HepG2 (cell line): Measurements from ENCODE around the gene NMRAL1. TPM values are rescaled to one million over a fixed set of nuclear protein-coding genes. Genes with fewer than 3 reads are reported as not detected.
A peak's percentile ranks its signal among the peaks of the same experiment; 100 is the strongest.

Experiments
- ATAC-seq: fragments of 200-7000 bp; cut with Tn5 transposase; 3 replicates; pipeline ENCODE4 v1.9.1; 2020; ENCODE audit warnings: mild to moderate bottlenecking, moderate library complexity
- BruUV-seq: library from RNA; stranded (reverse); fragments of 400-500 nt; replicated peaks from 2 replicates; lab custom pipeline; 2021; lab: Mats Ljungman, UMichigan
- CTCF ChIA-PET: fragments of 300-600 bp; formaldehyde crosslinking; extraction: SDS; loops from one replicate; lab custom pipeline; 2021; ENCODE audit warnings: low total read pairs, inconsistent platforms, low intra/inter-chr PET ratio; lab: Yijun Ruan, JAX
- POLR2A ChIA-PET: fragments of 350-600 bp; sonication (Branson Sonifier 250); formaldehyde crosslinking; loops from one replicate; lab custom pipeline; 2020; ENCODE audit warnings: antibody characterized with exemption, inconsistent platforms; lab: Yijun Ruan, JAX
- DNase-seq: peaks from one replicate; pipeline ENCODE4 v3.0.0-alpha.2; 2015; ENCODE audit warnings: low spot score
- FAIRE-seq: peaks from 3 replicates; lab custom pipeline; 2011; peaks lifted over from hg19 to GRCh38; lab: Jason Lieb, UNC
- H2AFZ ChIP-seq: one replicate; pipeline ENCODE4 v1.6.1; 2011; ENCODE audit warnings: low read length, inconsistent platforms
- H3K27ac ChIP-seq: fragments of 300-600 bp; 3 replicates; pipeline ENCODE4 v1.8.0; 2011; ENCODE audit warnings: mixed run types, mild to moderate bottlenecking, mixed read lengths, low read length, inconsistent platforms; ENCODE audit not compliant: insufficient read depth; ENCODE audit errors: extremely low read length
- H3K27me3 ChIP-seq, 2 experiments: fragments of 200-600 bp in 1 of 2; 2 replicates in 1 of 2; 3 replicates in 1 of 2; pipeline versions ENCODE4 v1.6.0 to v1.8.0; 2011; ENCODE audit warnings: low read length in 2 of 2, mild to moderate bottlenecking in 2 of 2, moderate library complexity in 2 of 2, inconsistent platforms in 1 of 2; ENCODE audit not compliant: insufficient read depth in 2 of 2, control insufficient read depth in 1 of 2
- H3K36me3 ChIP-seq, 2 experiments: fragments of 200-600 bp in 1 of 2; replicated peaks in 1 of 2; 2 replicates in 1 of 2; 3 replicates in 1 of 2; pipeline versions ENCODE4 v1.5.1 to v1.8.0; 2011; ENCODE audit warnings: low read length in 2 of 2, inconsistent platforms in 1 of 2; ENCODE audit not compliant: insufficient read depth in 2 of 2, control insufficient read depth in 1 of 2
- H3K4me1 ChIP-seq: 2 replicates; pipeline ENCODE4 v1.5.1; 2012; ENCODE audit warnings: low read length, inconsistent platforms; ENCODE audit not compliant: insufficient read depth
- H3K4me2 ChIP-seq: 2 replicates; pipeline ENCODE4 v1.6.0; 2011; ENCODE audit warnings: low read depth, low read length, inconsistent platforms
- H3K4me3 ChIP-seq, 3 experiments: fragments of 200-600 bp in 1 of 3; sonication (generic), shearing (Covaris generic) in 1 of 3; replicated peaks in 1 of 3; 2 replicates each; pipeline ENCODE4 v1.5.1; 2011 to 2016; ENCODE audit warnings: low read length in 3 of 3, inconsistent platforms in 2 of 3, low read depth in 2 of 3, mild to moderate bottlenecking in 2 of 3, control low read depth in 1 of 3, mixed read lengths in 1 of 3; ENCODE audit not compliant: insufficient read depth in 1 of 3
- H3K79me2 ChIP-seq: one replicate; pipeline ENCODE4 v1.6.1; 2011; ENCODE audit warnings: low read length, inconsistent platforms; ENCODE audit not compliant: insufficient read depth
- H3K9ac ChIP-seq: 2 replicates; pipeline ENCODE4 v1.6.0; 2011; ENCODE audit warnings: mild to moderate bottlenecking, low read depth, low read length, inconsistent platforms; ENCODE audit not compliant: insufficient read depth
- H3K9me3 ChIP-seq: 2 replicates; pipeline ENCODE4 v1.5.1; 2012; ENCODE audit warnings: mild to moderate bottlenecking, low read length
- H4K20me1 ChIP-seq: 2 replicates; pipeline ENCODE4 v1.6.0; 2011; ENCODE audit warnings: inconsistent platforms, mild to moderate bottlenecking, low read length, moderate library complexity; ENCODE audit not compliant: insufficient read depth
- AGO2 ChIP-seq: fragments of 200-400 bp; formaldehyde crosslinking; optimal IDR thresholded peaks from 2 replicates; pipeline ENCODE3; 2017; ENCODE audit warnings: mild to moderate bottlenecking, low read depth, low read length, moderate library complexity
- FOSL1 ChIP-seq: sonication (generic); formaldehyde crosslinking; IDR thresholded peaks from 2 replicates; pipeline ENCODE4 v1.9.0; 2021; ENCODE audit warnings: missing genetic modification reagents, borderline replicate concordance
- KDM4B ChIP-seq: sonication (generic); formaldehyde crosslinking; IDR thresholded peaks from 2 replicates; pipeline ENCODE4 v1.4.0; 2020; ENCODE audit warnings: missing genetic modification reagents
- REST ChIP-seq, 2 experiments: IDR thresholded peaks; 2 replicates each; pipeline ENCODE4 v1.6.1; 2011 to 2012; ENCODE audit warnings: low read length in 2 of 2, borderline replicate concordance in 1 of 2, low read depth in 1 of 2, mild to moderate bottlenecking in 1 of 2, moderate library complexity in 1 of 2
- ZNF264 ChIP-seq: sonication (generic); formaldehyde crosslinking; IDR thresholded peaks from 2 replicates; pipeline ENCODE4 v1.4.0; 2020; ENCODE audit warnings: missing genetic modification reagents
- ZNF274 ChIP-seq: sonication (generic); formaldehyde crosslinking; IDR thresholded peaks from 2 replicates; pipeline ENCODE4 v1.5.1; 2020; ENCODE audit warnings: mild to moderate bottlenecking, missing genetic modification reagents
- ZNF280B ChIP-seq: sonication (generic); formaldehyde crosslinking; IDR thresholded peaks from 2 replicates; pipeline ENCODE4 v1.5.0; 2020; ENCODE audit warnings: missing genetic modification reagents, mild to moderate bottlenecking, borderline replicate concordance
- ZNF431 ChIP-seq: sonication (generic); formaldehyde crosslinking; IDR thresholded peaks from 2 replicates; pipeline ENCODE4 v1.9.0; 2022; ENCODE audit warnings: missing genetic modification reagents, low read depth, mild to moderate bottlenecking, borderline replicate concordance
- ZNF563 ChIP-seq: sonication (generic); formaldehyde crosslinking; IDR thresholded peaks from 2 replicates; pipeline ENCODE4 v1.8.0; 2022; ENCODE audit warnings: mild to moderate bottlenecking, moderate library complexity, missing genetic modification reagents
- ZNF639 ChIP-seq: conservative IDR thresholded peaks from 2 replicates; pipeline ENCODE4 v1.6.1; 2018; ENCODE audit warnings: missing genetic modification reagents
- WGBS: methylation state at CpG from one replicate; pipeline ENCODE4 v1.1.6; 2017; ENCODE audit warnings: low lambda C conversion rate; 5-methylcytosine and 5-hydroxymethylcytosine counted together
- in situ Hi-C: cut with HindIII; loops from 2 replicates; pipeline ENCODE4 v1.10.0; 2017; ENCODE audit warnings: low pct_unique_long_range_greater_than_20kb; ENCODE audit not compliant: extremely low pct_ligation_motif_present
- intact Hi-C: fragments of 100-400 bp; cut with micrococcal nuclease; formaldehyde crosslinking; loops from one replicate; pipeline ENCODE4 v1.10.0; 2022; ENCODE audit not compliant: unreplicated experiment
- polyA plus RNA-seq, 8 experiments: library from polyadenylated mRNA; depleted of rRNA in 3 of 8; stranded (reverse) in 7 of 8; unstranded in 1 of 8; fragments of >200 nt; fragmentation: Illumina TruSeq in 4 of 8; extraction: Trizol in 4 of 8; gene quantifications; 2 replicates each; pipeline versions ENCODE4 v1.2.1 to v1.2.3, GENCODE V29; 2011 to 2016; ENCODE audit warnings: low read depth in 4 of 8, missing spikeins in 1 of 8, mixed read lengths in 1 of 8; ENCODE audit not compliant: insufficient read depth in 1 of 8
- total RNA-seq, 5 experiments: library from RNA; depleted of rRNA; stranded (reverse); fragments of >200 nt; fragmentation: Illumina TruSeq; extraction: Trizol; gene quantifications; 2 replicates each; pipeline ENCODE4 v1.2.3, GENCODE V29; 2016; ENCODE audit warnings: low read depth in 1 of 5

Gene NMRAL1
- total and polyA plus RNA-seq, 2 of the 13 experiments (the other 11 are each of a cell fraction or from before 2014, with no cell fraction given): 30.8 to 33.1 TPM

- POLR2A ChIA-PET: interaction anchor here (1.4 kb wide), 1 partner anchor 29 kb away, joined by 4 read pairs; no protein-coding TSS in a partner anchor
- Histone ChIP-seq H2AFZ (no peak overlapping the region), H3K36me3 (peaks cover 34 to 62% of the 10 kb centered on the region in 2 experiments; a peak in 4 of 5 replicates), H3K9me3 (no peaks in the 10 kb centered on the region), H3K27me3 (no peaks in the 10 kb centered on the region), H3K9ac (no peak overlapping the region), H3K79me2 (no peaks in the 10 kb centered on the region), H3K27ac (no peak overlapping the region), H3K4me3 (no peak overlapping the region), H3K4me2 (no peak overlapping the region), H3K4me1 (peaks cover 24% of the 10 kb centered on the region), H4K20me1 (no peaks in the 10 kb centered on the region)
- 100% methylated on average over 5 of the region's 14 CpGs for WGBS
- TF ChIP-seq AGO2: peak; percentile 35
- TF ChIP-seq FOSL1: no peak
- TF ChIP-seq ZNF431 (CRISPR knock-in tag): no peak
- FAIRE-seq (no peak), DNase-seq (no peak), ATAC-seq (no peak)
- CTCF ChIA-PET: no interaction called here
- BruUV-seq: no TSS peak
- intact Hi-C loops: no loop called here
- in situ Hi-C loops: no loop called here
These were observed 19.3 kb downstream of the NMRAL1 start for GRCh38 chr16:4455081-4455480.

- DNase-seq: no peak
- H3K36me3 ChIP-seq: peaks cover 34 to 65% of the 10 kb centered on the region in 2 experiments; a peak in 4 of 5 replicates
- TF ChIP-seq ZNF274 (CRISPR knock-in tag) (no peak), ZNF639 (CRISPR knock-in tag) (no peak), KDM4B (CRISPR knock-in tag) (no peak), ZNF264 (CRISPR knock-in tag) (no peak), ZNF563 (CRISPR knock-in tag) (no peak), ZNF280B (CRISPR knock-in tag) (no peak), REST (IDR thresholded peaks at IDR 0.05; ENCODE audit: borderline replicate concordance in 1 of 2, low read depth in 1 of 2, low read length in 2 of 2) (peak; percentile 56 to 90)
These were observed 19.8 kb downstream of the NMRAL1 start for GRCh38 chr16:4454623-4455022.

More at GRCh38 chr16:4454623-4455022, 19.8 kb downstream of the NMRAL1 start:
- H2AFZ ChIP-seq: no peak overlapping the region
- H3K79me2 ChIP-seq: no peaks in the 10 kb centered on the region
- no peak overlapping the region for H3K9ac ChIP-seq
- no peak overlapping the region for H3K4me2 ChIP-seq
- ChIA-PET CTCF (no interaction called here), POLR2A (interaction anchor here (1.4 kb wide), 1 partner anchor 28 kb away, joined by 4 read pairs; no protein-coding TSS in a partner anchor)
- H3K9me3 ChIP-seq: no peaks in the 10 kb centered on the region
- intact Hi-C loops (no loop called here), in situ Hi-C loops (no loop called here)
- no peak overlapping the region for H3K4me3 ChIP-seq
- WGBS: 100% methylated on average over 5 of the region's 9 CpGs
- H3K4me1 ChIP-seq: peaks cover 19% of the 10 kb centered on the region
- H4K20me1 ChIP-seq: no peaks in the 10 kb centered on the region
- no peak overlapping the region for H3K27ac ChIP-seq
- ATAC-seq (no peak), FAIRE-seq (no peak)
- BruUV-seq: no TSS peak
- no peaks in the 10 kb centered on the region for H3K27me3 ChIP-seq
